H1 (cell line): ENCODE results near the gene NECAP2. TPM values are rescaled to one million over a fixed set of nuclear protein-coding genes. Genes with fewer than 3 reads are reported as not detected.
"Not testable (repeated sequence)": the region's sequence is repeated elsewhere in the genome, so short reads cannot be mapped to it uniquely, and the experiment has no call there.

Experiments used
- CTCF ChIA-PET: fragments of 300-600 bp; sonication (Branson Sonifier 250); formaldehyde crosslinking; loops from one replicate; lab custom pipeline; 2021; ENCODE audit not compliant: partially characterized antibody; lab: Charles Lee
- POLR2A ChIA-PET: fragments of 300-600 bp; sonication (Branson Sonifier 250); formaldehyde crosslinking; loops from one replicate; lab custom pipeline; 2021; ENCODE audit warnings: inconsistent platforms; ENCODE audit not compliant: partially characterized antibody; lab: Charles Lee
- DNase-seq, 2 experiments: peaks; one replicate each; pipeline versions ENCODE4 v3.0.0 to v3.0.0-alpha.2; 2010 to 2022; ENCODE audit warnings: low spot score in 2 of 2, low read depth in 1 of 2, mixed read lengths in 1 of 2
- FAIRE-seq: peaks from 2 replicates; lab custom pipeline; 2011; peaks lifted over from hg19 to GRCh38; lab: Jason Lieb, UNC
- H2AFZ ChIP-seq: 2 replicates; pipeline ENCODE4 v1.8.1; 2012; ENCODE audit warnings: low read length, inconsistent platforms
- H2AK5ac ChIP-seq: 2 replicates; pipeline ENCODE4 v1.6.1; 2013; ENCODE audit warnings: low read depth, low read length
- H2BK120ac ChIP-seq: replicated peaks from 2 replicates; pipeline ENCODE3; 2013; ENCODE audit warnings: low read depth, low read length, inconsistent platforms
- H2BK12ac ChIP-seq: 2 replicates; pipeline ENCODE4 v1.6.1; 2013; ENCODE audit warnings: low read depth, low read length
- H2BK15ac ChIP-seq: 2 replicates; pipeline ENCODE4 v1.6.1; 2013; ENCODE audit warnings: low read length
- H2BK20ac ChIP-seq: 2 replicates; pipeline ENCODE4 v1.6.1; 2013; ENCODE audit warnings: low read length
- H2BK5ac ChIP-seq: 2 replicates; pipeline ENCODE4 v1.6.1; 2013; ENCODE audit warnings: low read depth, low read length
- H3K14ac ChIP-seq: 2 replicates; pipeline ENCODE4 v1.6.1; 2013; ENCODE audit warnings: inconsistent platforms; ENCODE audit not compliant: insufficient read length
- H3K18ac ChIP-seq: 2 replicates; pipeline ENCODE4 v1.6.1; 2013; ENCODE audit warnings: low read length; ENCODE audit errors: extremely low read depth
- H3K23ac ChIP-seq: 2 replicates; pipeline ENCODE4 v1.6.1; 2013; ENCODE audit warnings: inconsistent platforms; ENCODE audit not compliant: insufficient read length
- H3K23me2 ChIP-seq: 2 replicates; pipeline ENCODE4 v1.6.1; 2013; ENCODE audit warnings: low read depth, low read length
- H3K27ac ChIP-seq: 2 replicates; pipeline ENCODE4 v1.6.1; 2011; ENCODE audit warnings: low read depth, low read length, inconsistent platforms
- H3K27me3 ChIP-seq, 4 experiments: replicated peaks in 1 of 4; 1 replicate in 1 of 4; 2 replicates in 3 of 4; pipeline versions ENCODE4 v1.6.1 to v1.8.1; 2011 to 2013; ENCODE audit warnings: low read length in 3 of 4, mild to moderate bottlenecking in 3 of 4, inconsistent platforms in 2 of 4, mixed read lengths in 2 of 4, moderate library complexity in 1 of 4; ENCODE audit not compliant: control insufficient read depth in 3 of 4, insufficient read depth in 3 of 4; ENCODE audit errors: extremely low read depth in 1 of 4
- H3K36me3 ChIP-seq, 4 experiments: 2 replicates each; pipeline versions ENCODE4 v1.6.1 to v1.8.1; 2011 to 2013; ENCODE audit warnings: mild to moderate bottlenecking in 4 of 4, low read length in 3 of 4, moderate library complexity in 2 of 4, control low read depth in 1 of 4, inconsistent platforms in 1 of 4; ENCODE audit not compliant: insufficient read depth in 4 of 4, control insufficient read depth in 2 of 4
- H3K4ac ChIP-seq: replicated peaks from 2 replicates; pipeline ENCODE3; 2013; ENCODE audit warnings: low read length, low read depth, mixed read lengths, inconsistent platforms; ENCODE audit not compliant: insufficient read length
- H3K4me1 ChIP-seq, 4 experiments: replicated peaks in 1 of 4; 1 replicate in 1 of 4; 2 replicates in 3 of 4; pipeline versions ENCODE4 v1.6.1 to v1.8.1; 2011 to 2013; ENCODE audit warnings: low read length in 3 of 4, inconsistent platforms in 2 of 4, mixed read lengths in 1 of 4; ENCODE audit not compliant: insufficient read depth in 4 of 4, control insufficient read depth in 3 of 4
- H3K4me2 ChIP-seq, 2 experiments: 2 replicates each; pipeline versions ENCODE4 v1.6.1 to v1.8.1; 2011 to 2013; ENCODE audit warnings: low read depth in 2 of 2, low read length in 2 of 2, control low read depth in 1 of 2, inconsistent platforms in 1 of 2, mild to moderate bottlenecking in 1 of 2; ENCODE audit not compliant: insufficient read depth in 1 of 2
- H3K4me3 ChIP-seq, 4 experiments: fragments of 200-600, 300-600 bp in 1 of 4; sonication (generic), shearing (Covaris generic), sonication (Bioruptor Twin) in 1 of 4; 2 replicates each; pipeline versions ENCODE4 v1.5.1 to v1.8.1; 2011 to 2016; ENCODE audit warnings: low read length in 4 of 4, low read depth in 3 of 4, control low read depth in 2 of 4, inconsistent platforms in 2 of 4, mild to moderate bottlenecking in 2 of 4, mixed read lengths in 1 of 4, moderate library complexity in 1 of 4; ENCODE audit not compliant: insufficient read depth in 2 of 4; ENCODE audit errors: extremely low read depth in 1 of 4
- H3K56ac ChIP-seq: replicated peaks from 2 replicates; pipeline ENCODE3; 2013; ENCODE audit warnings: low read depth, mild to moderate bottlenecking, mixed read lengths, low read length, inconsistent platforms; ENCODE audit not compliant: insufficient read length
- H3K79me1 ChIP-seq: 2 replicates; pipeline ENCODE4 v1.6.1; 2013; ENCODE audit warnings: low read depth, low read length, control low read depth
- H3K79me2 ChIP-seq, 2 experiments: 2 replicates each; pipeline versions ENCODE4 v1.6.1 to v1.8.1; 2012 to 2013; ENCODE audit warnings: low read length in 2 of 2, mild to moderate bottlenecking in 2 of 2, inconsistent platforms in 1 of 2; ENCODE audit not compliant: insufficient read depth in 2 of 2, control insufficient read depth in 1 of 2
- H3K9ac ChIP-seq, 4 experiments: replicated peaks in 1 of 4; 1 replicate in 1 of 4; 2 replicates in 3 of 4; pipeline versions ENCODE4 v1.6.1 to v1.8.1; 2011 to 2013; ENCODE audit warnings: low read depth in 3 of 4, low read length in 3 of 4, control low read depth in 2 of 4, mild to moderate bottlenecking in 2 of 4, moderate library complexity in 2 of 4, inconsistent platforms in 1 of 4; ENCODE audit errors: extremely low read depth in 1 of 4
- H3K9me3 ChIP-seq, 2 experiments: 2 replicates each; pipeline versions ENCODE4 v1.6.1 to v1.8.1; 2012 to 2013; ENCODE audit warnings: mild to moderate bottlenecking in 2 of 2, moderate library complexity in 2 of 2, control low read depth in 1 of 2, inconsistent platforms in 1 of 2, low read depth in 1 of 2, low read length in 1 of 2, mixed read lengths in 1 of 2; ENCODE audit not compliant: insufficient read depth in 2 of 2
- H4K20me1 ChIP-seq, 2 experiments: replicated peaks in 1 of 2; 2 replicates each; pipeline versions ENCODE3 to v1.8.1; 2011 to 2013; ENCODE audit warnings: inconsistent platforms in 2 of 2, low read length in 2 of 2, mild to moderate bottlenecking in 1 of 2; ENCODE audit not compliant: insufficient read depth in 2 of 2, control insufficient read depth in 1 of 2
- H4K5ac ChIP-seq: 2 replicates; pipeline ENCODE4 v1.6.1; 2013; ENCODE audit warnings: low read length, low read depth, mixed read lengths, inconsistent platforms; ENCODE audit not compliant: insufficient read length
- H4K8ac ChIP-seq: 2 replicates; pipeline ENCODE4 v1.8.0; 2013; ENCODE audit warnings: mild to moderate bottlenecking, moderate library complexity, low read length, inconsistent platforms; ENCODE audit not compliant: insufficient read depth; ENCODE audit errors: extremely low read depth
- H4K91ac ChIP-seq: replicated peaks from 2 replicates; pipeline ENCODE3; 2013; ENCODE audit warnings: low read length, mixed read lengths, inconsistent platforms; ENCODE audit not compliant: insufficient read length
- whole genome bisulfite sequencing, 2 experiments: shearing (Covaris generic) in 1 of 2; methylation state at CpG; one replicate each; pipeline versions ENCODE4 v1.1.6 to v1.1.7; 2013 to 2015; ENCODE audit warnings: low lambda C conversion rate in 2 of 2, mixed read lengths in 2 of 2, inconsistent platforms in 1 of 2, low coverage in 1 of 2, missing lambda C conversion rate in 1 of 2; ENCODE audit not compliant: insufficient replicate concordance in 2 of 2, insufficient coverage in 1 of 2, insufficient read length in 1 of 2; ENCODE audit errors: extremely low coverage in 1 of 2, missing lambda C conversion rate in 1 of 2; 5-methylcytosine and 5-hydroxymethylcytosine counted together
- polyA plus RNA-seq, 7 experiments: library from polyadenylated mRNA; depleted of rRNA in 3 of 7; stranded (reverse) in 5 of 7; unstranded in 2 of 7; fragments of >200 nt in 5 of 7; fragments of 200-250 nt in 2 of 7; gene quantifications; 1 replicate in 5 of 7; 2 replicates in 1 of 7; 4 replicates in 1 of 7; pipeline versions ENCODE4 v1.2.1 to v1.2.3, GENCODE V29; 2011 to 2013; ENCODE audit warnings: missing spikeins in 2 of 7, mixed read lengths in 2 of 7
- total RNA-seq: library from RNA; stranded (reverse); fragmentation: NEBNext Ultra II Directional; extraction: Animal tissue kit (Norgen Biotek cat#: 25700); gene quantifications from 2 replicates; pipeline ENCODE4 v1.2.1, GENCODE V29; 2021

Gene NECAP2
- total and polyA plus RNA-seq, 2 of the 8 experiments (the other 6 are each of a cell fraction or from before 2014, with no cell fraction given): 24.4 to 29.7 TPM

GRCh38 chr1:16475771-16476770 is 35.5 kb downstream of the NECAP2 start:
- ChIA-PET CTCF (interaction anchor here (0.7 to 2.4 kb wide), 7 partner anchors 8 to 148 kb away, joined by 3 to 17 read pairs (median 5); no protein-coding TSS in a partner anchor), POLR2A (interaction anchor here (0.6 to 1.7 kb wide), 3 partner anchors 7 to 38 kb away, joined by 3 to 4 read pairs (median 3); no protein-coding TSS in a partner anchor)
- 79% methylated on average over 18 of the region's 29 CpGs; no CpG with 5 or more reads in 1 of the 2 experiments for WGBS, 2 experiments
- not testable (repeated sequence) for H3K27ac ChIP-seq, H3K4ac ChIP-seq, H4K20me1 ChIP-seq, H4K8ac ChIP-seq, H3K27me3 ChIP-seq, H2BK20ac ChIP-seq, H3K4me1 ChIP-seq, H3K23me2 ChIP-seq, H3K18ac ChIP-seq, H3K4me3 ChIP-seq, DNase-seq, FAIRE-seq, H4K5ac ChIP-seq, H3K9me3 ChIP-seq, H3K79me1 ChIP-seq, H2BK120ac ChIP-seq, H3K14ac ChIP-seq, H3K79me2 ChIP-seq, H2BK15ac ChIP-seq, H3K56ac ChIP-seq, H3K23ac ChIP-seq, H2AK5ac ChIP-seq, H2BK5ac ChIP-seq, H2BK12ac ChIP-seq, H2AFZ ChIP-seq, H3K4me2 ChIP-seq, H3K9ac ChIP-seq, H4K91ac ChIP-seq
- peaks cover 4 to 23% (median 12%) of the 10 kb centered on the region in 4 experiments; a peak in 6 of 8 replicates for H3K36me3 ChIP-seq
